ENCODE data around the gene KNDC1. TPM values are rescaled to one million over a fixed set of nuclear protein-coding genes. Genes with fewer than 3 reads are reported as not detected.

Gene KNDC1
- total RNA-seq, 1 donor from 2014 or later = 20.3 TPM

DNA sequence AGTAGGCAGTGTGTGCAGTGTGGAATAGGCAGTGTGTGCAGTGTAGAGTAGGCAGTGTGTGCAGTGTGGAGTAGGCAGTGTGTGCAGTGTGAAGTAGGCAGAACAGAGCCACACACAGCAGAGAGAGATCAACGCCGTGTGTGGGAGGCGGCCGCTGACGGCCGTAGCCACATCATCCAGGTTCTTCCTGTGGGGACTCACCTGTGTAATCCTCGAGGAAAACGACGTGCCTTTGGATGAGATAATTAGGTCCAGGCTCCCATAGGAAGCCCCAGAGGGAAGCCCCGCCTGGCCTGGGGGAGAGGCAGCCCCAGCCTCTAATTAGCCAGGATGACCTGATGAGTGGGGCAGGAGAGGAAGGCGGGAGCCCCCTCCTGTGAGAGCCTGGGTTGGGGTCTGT lies 25.4 kb downstream of the KNDC1 start:
- no peak overlapping the region for H3K27ac Mint-ChIP-seq
- no peak for TF ChIP-seq CTCF (IDR thresholded peaks at IDR 0.05; ENCODE audit: unreplicated experiment)
- H3K4me3 Mint-ChIP-seq = no peak overlapping the region
- peaks cover 4% of the 10 kb centered on the region for H3K36me3 Mint-ChIP-seq
- DNase-seq (ENCODE audit: low spot score in 2 of 2, unreplicated experiment in 2 of 2) = no peak
- no peaks in the 10 kb centered on the region for H3K27me3 Mint-ChIP-seq (ENCODE audit: low read depth)
- peaks cover 3% of the 10 kb centered on the region for H3K4me1 Mint-ChIP-seq
- H3K9me3 Mint-ChIP-seq = no peaks in the 10 kb centered on the region

GRCh38 chr10:133185916-133186315 lies 25.9 kb downstream of the KNDC1 start:
- peaks cover 3% of the 10 kb centered on the region for H3K4me1 Mint-ChIP-seq
- no peak overlapping the region for H3K4me3 Mint-ChIP-seq
- no peak overlapping the region for H3K27ac Mint-ChIP-seq
- no peak for TF ChIP-seq CTCF (IDR thresholded peaks at IDR 0.05; ENCODE audit: unreplicated experiment)
- peaks cover 4% of the 10 kb centered on the region for H3K36me3 Mint-ChIP-seq
- H3K27me3 Mint-ChIP-seq (ENCODE audit: low read depth) = no peaks in the 10 kb centered on the region
- H3K9me3 Mint-ChIP-seq = no peaks in the 10 kb centered on the region
- no peak for DNase-seq (ENCODE audit: low spot score in 2 of 2, unreplicated experiment in 2 of 2)

DNA sequence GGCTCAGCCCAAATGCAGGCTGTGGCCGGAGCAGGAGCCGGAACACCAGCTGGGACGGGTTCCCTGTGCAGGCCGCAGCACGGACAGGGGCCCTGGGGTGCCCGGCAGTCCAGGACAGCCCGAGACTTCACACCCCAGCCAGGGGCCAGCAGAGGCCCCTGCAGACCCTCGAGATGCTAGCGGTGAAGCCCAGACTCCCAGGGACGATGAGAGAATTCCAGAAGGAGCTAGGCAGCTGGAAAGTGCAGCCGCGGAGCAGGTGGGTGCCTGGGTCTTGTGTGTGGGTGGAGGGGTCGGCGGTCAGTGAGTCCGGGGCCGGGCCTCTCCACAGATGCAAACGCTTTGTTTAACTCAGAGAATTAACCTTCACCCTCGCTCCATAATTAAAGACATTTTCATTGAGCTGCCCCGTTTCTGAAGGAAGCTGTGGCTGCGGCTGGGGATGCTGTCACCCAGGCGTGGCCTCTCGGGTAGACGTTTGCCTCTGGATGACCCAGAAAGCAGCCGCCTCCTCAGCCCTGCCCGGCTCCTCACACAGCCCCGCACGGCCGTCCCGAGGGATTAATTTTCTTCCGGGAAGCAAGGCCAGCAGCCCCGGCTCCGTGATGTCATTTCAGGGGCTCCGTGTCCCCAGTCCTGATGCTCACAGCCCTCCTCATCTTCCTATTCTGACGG lies 26.5 kb downstream of the KNDC1 start:
- Mint-ChIP-seq H3K36me3 (peaks cover 4% of the 10 kb centered on the region), H3K27me3 (ENCODE audit: low read depth) (no peaks in the 10 kb centered on the region), H3K4me1 (peaks cover 3% of the 10 kb centered on the region), H3K9me3 (no peaks in the 10 kb centered on the region), H3K27ac (no peak overlapping the region), H3K4me3 (no peak overlapping the region)
- TF ChIP-seq CTCF (IDR thresholded peaks at IDR 0.05; ENCODE audit: unreplicated experiment) = no peak
- DNase-seq (ENCODE audit: low spot score in 2 of 2, unreplicated experiment in 2 of 2) = no peak

DNA sequence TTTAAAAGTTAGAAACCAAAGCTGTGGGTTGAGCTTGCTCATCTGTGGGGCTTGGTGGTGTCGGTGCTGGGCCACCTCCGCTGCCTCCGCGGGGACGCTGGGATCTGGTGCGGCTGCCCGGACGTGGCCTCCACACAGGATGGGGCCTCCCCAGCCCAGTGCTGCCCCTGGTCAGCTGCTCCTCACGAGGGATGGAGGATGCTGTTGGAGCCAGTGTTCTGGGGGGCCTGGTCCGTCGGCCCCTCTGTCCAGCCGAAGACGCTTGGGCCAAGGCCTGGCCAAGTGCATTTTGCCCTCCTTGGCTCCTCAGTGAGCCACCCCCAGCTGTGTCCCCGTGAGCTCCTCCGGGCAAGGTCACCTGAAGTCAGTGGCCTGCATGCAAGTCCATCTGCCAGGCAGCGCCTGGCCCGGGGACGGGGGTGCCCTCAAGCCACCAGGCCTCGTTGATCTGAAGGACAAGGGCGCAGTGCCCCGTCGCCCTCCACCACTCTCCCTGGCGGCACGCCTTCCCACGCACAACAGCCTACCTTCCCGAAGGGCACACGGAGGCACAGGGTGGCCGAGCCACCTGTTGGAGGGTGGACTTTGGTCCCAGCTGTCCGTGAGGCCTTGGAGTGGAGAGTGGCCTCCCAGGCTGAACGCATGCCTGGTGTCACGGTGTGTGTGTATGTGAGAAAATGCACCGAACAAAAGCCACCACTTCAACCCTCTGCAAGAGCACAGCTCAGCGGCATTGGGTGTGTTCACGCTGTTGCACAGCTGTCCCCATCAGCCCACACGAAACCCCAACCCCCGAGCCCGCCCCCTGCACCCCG lies 27.3 kb downstream of the KNDC1 start:
- H3K4me1 Mint-ChIP-seq = peaks cover 3% of the 10 kb centered on the region
- H3K9me3 Mint-ChIP-seq = peaks cover 6% of the 10 kb centered on the region
- no peak for TF ChIP-seq CTCF (IDR thresholded peaks at IDR 0.05; ENCODE audit: unreplicated experiment)
- no peak overlapping the region for H3K4me3 Mint-ChIP-seq
- DNase-seq (ENCODE audit: low spot score in 2 of 2, unreplicated experiment in 2 of 2) = no peak
- peaks cover 9% of the 10 kb centered on the region for H3K36me3 Mint-ChIP-seq
- H3K27ac Mint-ChIP-seq = no peak overlapping the region
- H3K27me3 Mint-ChIP-seq (ENCODE audit: low read depth) = peaks cover 6% of the 10 kb centered on the region

GRCh38 chr10:133187906-133188681 lies 28.1 kb downstream of the KNDC1 start:
- DNase-seq (ENCODE audit: low spot score in 2 of 2, unreplicated experiment in 2 of 2) = no peak
- no peak for TF ChIP-seq CTCF (IDR thresholded peaks at IDR 0.05; ENCODE audit: unreplicated experiment)
- H3K4me1 Mint-ChIP-seq = peaks cover 3% of the 10 kb centered on the region
- peaks cover 11% of the 10 kb centered on the region for H3K9me3 Mint-ChIP-seq
- no peak overlapping the region for H3K4me3 Mint-ChIP-seq
- no peak overlapping the region for H3K27ac Mint-ChIP-seq
- peaks cover 10% of the 10 kb centered on the region for H3K27me3 Mint-ChIP-seq (ENCODE audit: low read depth)
- peaks cover 12% of the 10 kb centered on the region for H3K36me3 Mint-ChIP-seq
